ENCODE data around the gene CNOT1.

DNA sequence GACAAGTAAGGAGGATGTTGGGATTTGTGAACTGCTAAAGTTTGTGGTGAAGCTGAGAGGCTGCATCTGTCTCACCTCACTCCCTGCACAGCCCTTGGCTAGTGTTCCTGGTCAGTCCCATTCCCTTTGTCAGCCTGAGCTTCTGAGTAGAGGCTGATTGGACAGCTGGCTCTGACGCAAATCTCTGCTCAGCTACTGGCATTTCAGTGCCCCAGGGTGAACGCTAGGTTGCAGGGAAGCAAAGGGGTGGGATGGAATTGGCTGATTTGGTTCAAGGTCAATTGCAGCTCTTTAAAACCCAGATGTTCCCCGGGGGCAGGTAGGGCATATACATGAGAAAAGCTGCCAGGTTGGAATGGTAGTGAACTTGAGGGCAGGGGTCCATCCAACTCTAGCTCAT, 23.1 kb upstream of the CNOT1 start:
- TF ChIP-seq POLR2A (IDR thresholded peaks at IDR 0.05; ENCODE audit: low read depth, low read length) (no peak), POLR2AphosphoS5 (IDR thresholded peaks at IDR 0.05; ENCODE audit: low read depth, low read length) (no peak), TAF1 (IDR thresholded peaks at IDR 0.05; ENCODE audit: low read depth, low read length) (no peak), SPI1 (IDR thresholded peaks at IDR 0.05; ENCODE audit: low read depth, low read length) (no peak)
